Chondrocyte (in vitro differentiated cells): ENCODE measurements around the gene TTLL10. TPM values are rescaled to one million over a fixed set of nuclear protein-coding genes. Genes with fewer than 3 reads are reported as not detected.

Experiments
- DNase-seq: peaks from one replicate; pipeline ENCODE4 v3.0.0; 2021; ENCODE audit warnings: mixed read lengths, low spot score
- H3K27ac Mint-ChIP-seq: one replicate; pipeline ENCODE4 v1.8.0; 2021; ENCODE audit warnings: mild to moderate bottlenecking, moderate library complexity, mixed read lengths; ENCODE audit not compliant: unreplicated experiment
- H3K27me3 Mint-ChIP-seq: 2 replicates; pipeline ENCODE4 v1.8.0; 2021; ENCODE audit warnings: low read depth, mixed read lengths
- H3K36me3 Mint-ChIP-seq: 2 replicates; pipeline ENCODE4 v1.8.0; 2021; ENCODE audit warnings: low read depth, mixed read lengths
- H3K4me1 Mint-ChIP-seq: 2 replicates; pipeline ENCODE4 v1.8.0; 2021; ENCODE audit warnings: low read depth, mild to moderate bottlenecking, mixed read lengths
- H3K4me3 Mint-ChIP-seq: one replicate; pipeline ENCODE4 v1.8.0; 2021; ENCODE audit warnings: mild to moderate bottlenecking, moderate library complexity, mixed read lengths; ENCODE audit not compliant: unreplicated experiment
- H3K9me3 Mint-ChIP-seq: 2 replicates; pipeline ENCODE4 v1.8.0; 2021; ENCODE audit warnings: low read depth, mixed read lengths
- total RNA-seq: library from RNA; stranded (reverse); gene quantifications from 3 replicates; pipeline ENCODE4 v1.2.1, GENCODE V29; 2021
- TF ChIP-seq, protein P1 (sequence below): fragments of 200-600 bp; sonication (generic); IDR thresholded peaks from 2 replicates; pipeline ENCODE4 v1.5.0; 2021; ENCODE audit warnings: antibody characterized with exemption, mild to moderate bottlenecking, moderate library complexity

The TTLL10 gene
- total RNA-seq, 1 donor from 2014 or later, result not detected

DNA sequence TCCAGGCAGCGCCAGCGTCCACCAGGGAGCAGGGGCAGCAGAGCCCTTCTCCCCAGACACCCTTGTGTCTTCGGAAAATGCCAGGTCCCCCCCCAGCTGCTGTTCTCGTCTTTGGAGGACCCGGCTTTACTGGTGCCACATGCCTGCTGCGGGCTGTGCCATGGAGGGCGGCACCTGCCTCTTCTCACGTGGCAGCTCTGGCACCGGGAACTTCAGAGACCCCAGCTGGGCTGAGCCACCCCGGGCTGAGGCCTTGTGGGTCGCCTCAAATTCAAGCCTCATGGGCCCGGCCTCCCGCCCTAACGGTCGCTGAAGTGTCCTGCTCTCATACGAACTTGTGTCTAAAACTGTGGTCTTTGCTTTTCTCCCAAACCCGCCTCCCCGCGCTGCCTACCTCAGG, 30.8 kb upstream of the TTLL10 start:
- DNase-seq, result no peak
- peaks cover 5% of the 10 kb centered on the region for H3K27me3 Mint-ChIP-seq
- no peak overlapping the region for H3K27ac Mint-ChIP-seq
- no peak overlapping the region for H3K4me3 Mint-ChIP-seq
- TF ChIP-seq, protein P1, sequence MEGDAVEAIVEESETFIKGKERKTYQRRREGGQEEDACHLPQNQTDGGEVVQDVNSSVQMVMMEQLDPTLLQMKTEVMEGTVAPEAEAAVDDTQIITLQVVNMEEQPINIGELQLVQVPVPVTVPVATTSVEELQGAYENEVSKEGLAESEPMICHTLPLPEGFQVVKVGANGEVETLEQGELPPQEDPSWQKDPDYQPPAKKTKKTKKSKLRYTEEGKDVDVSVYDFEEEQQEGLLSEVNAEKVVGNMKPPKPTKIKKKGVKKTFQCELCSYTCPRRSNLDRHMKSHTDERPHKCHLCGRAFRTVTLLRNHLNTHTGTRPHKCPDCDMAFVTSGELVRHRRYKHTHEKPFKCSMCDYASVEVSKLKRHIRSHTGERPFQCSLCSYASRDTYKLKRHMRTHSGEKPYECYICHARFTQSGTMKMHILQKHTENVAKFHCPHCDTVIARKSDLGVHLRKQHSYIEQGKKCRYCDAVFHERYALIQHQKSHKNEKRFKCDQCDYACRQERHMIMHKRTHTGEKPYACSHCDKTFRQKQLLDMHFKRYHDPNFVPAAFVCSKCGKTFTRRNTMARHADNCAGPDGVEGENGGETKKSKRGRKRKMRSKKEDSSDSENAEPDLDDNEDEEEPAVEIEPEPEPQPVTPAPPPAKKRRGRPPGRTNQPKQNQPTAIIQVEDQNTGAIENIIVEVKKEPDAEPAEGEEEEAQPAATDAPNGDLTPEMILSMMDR, result no peak
- no peaks in the 10 kb centered on the region for H3K4me1 Mint-ChIP-seq
- H3K36me3 Mint-ChIP-seq, result no peaks in the 10 kb centered on the region
- H3K9me3 Mint-ChIP-seq, result no peaks in the 10 kb centered on the region

DNA sequence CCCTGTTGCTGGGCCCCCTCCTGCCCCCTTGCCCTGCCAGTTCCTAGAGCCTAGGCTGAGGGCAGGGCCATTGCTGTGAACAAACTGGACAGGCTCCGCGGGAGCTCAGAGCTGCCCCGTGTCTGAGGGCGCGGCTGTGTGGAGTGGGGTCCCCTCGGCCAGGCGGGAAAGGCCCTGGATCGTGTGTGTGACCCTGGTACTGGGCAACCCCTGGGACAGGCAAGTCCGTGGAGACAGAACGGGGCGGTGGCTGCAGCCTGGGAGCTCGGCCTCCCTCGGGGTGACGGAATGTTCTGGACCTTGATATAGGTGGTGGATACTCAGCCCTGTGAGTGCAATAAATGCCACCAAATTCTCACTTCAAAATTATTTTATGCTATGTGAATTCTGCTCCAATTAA, 30.0 kb upstream of the TTLL10 start:
- H3K9me3 Mint-ChIP-seq, result no peaks in the 10 kb centered on the region
- TF ChIP-seq, protein P1, result no peak
- H3K27me3 Mint-ChIP-seq, result peaks cover 9% of the 10 kb centered on the region
- DNase-seq, result no peak
- no peaks in the 10 kb centered on the region for H3K4me1 Mint-ChIP-seq
- no peaks in the 10 kb centered on the region for H3K36me3 Mint-ChIP-seq
- H3K4me3 Mint-ChIP-seq, result no peak overlapping the region
- no peak overlapping the region for H3K27ac Mint-ChIP-seq

DNA sequence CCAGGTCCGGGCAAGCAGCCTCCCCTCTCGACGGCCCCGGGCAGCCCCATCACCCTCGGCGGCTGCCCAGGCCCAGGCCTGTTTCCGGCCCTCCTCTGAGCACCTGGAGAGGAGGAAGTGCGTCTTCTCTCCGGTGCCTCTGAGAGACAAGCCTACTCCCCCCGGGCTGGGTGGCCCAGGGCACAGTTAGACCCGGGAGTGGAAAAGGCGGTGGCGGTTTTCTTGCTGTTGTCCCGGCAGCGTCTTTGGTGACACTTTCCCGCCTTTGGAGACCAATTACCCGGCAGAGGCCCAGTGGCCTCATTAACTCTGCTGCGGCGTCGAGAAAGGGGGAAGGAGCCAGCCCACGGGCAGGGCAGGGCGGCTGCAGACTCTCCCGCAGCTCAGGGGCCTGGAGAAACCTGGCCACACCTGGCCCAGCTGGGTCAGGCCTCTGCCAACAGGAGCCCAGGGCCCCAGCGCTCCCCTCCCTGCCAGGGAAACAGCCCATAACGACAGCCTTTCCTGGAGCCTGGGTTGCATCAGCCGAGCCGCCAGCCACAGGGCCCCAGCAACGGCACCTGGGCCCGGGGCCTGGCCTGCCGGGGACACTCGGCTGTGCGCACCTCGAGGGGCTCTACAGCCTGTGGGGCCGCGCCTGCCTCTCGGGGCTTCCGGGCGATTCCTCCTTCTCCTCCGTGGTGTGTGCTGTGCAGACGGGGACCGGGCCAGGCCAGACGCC, 29.4 kb upstream of the TTLL10 start:
- TF ChIP-seq, protein P1, result no peak
- H3K4me3 Mint-ChIP-seq, result no peak overlapping the region

DNA sequence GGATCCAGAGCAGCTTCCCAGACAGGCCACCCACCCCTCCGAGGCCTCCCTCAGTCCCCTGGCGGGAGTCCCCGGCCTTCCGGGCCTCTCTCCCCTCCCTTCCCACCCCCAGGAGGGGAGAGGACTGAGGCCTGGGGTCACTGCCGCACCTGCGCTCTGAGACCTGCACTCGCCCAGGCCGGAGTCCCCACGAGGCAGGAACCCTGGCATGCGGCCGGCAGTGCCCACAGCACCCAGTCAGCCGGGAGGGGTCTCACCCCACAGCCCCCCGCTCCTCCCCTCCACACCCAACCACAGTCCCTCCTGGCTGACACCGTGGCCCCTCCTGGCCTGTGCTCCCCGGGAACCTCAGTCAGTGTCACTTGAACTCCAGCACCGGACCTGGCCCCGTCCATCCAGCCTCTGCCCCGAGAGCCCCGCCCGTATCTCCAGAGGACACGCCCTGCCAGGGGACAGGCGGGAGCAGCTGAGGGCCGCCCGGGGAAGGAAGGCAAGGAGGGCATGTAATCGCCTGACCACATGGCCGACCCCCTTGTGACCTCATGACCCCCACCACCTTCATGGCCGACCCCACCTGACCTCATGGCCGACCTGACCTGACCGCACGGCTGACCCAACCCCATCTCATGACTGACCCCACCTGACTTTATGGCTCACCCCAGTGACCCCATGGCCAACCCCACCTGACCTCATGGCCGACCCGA, 28.7 kb upstream of the TTLL10 start:
- no peaks in the 10 kb centered on the region for H3K9me3 Mint-ChIP-seq
- TF ChIP-seq, protein P1, result no peak
- no peaks in the 10 kb centered on the region for H3K4me1 Mint-ChIP-seq
- no peaks in the 10 kb centered on the region for H3K36me3 Mint-ChIP-seq
- DNase-seq, result no peak
- no peak overlapping the region for H3K4me3 Mint-ChIP-seq
- H3K27me3 Mint-ChIP-seq, result peaks cover 9% of the 10 kb centered on the region
- no peak overlapping the region for H3K27ac Mint-ChIP-seq

More for the DNA sequence above, 29.4 kb upstream of the TTLL10 start:
- H3K27ac Mint-ChIP-seq, result no peak overlapping the region
- no peaks in the 10 kb centered on the region for H3K36me3 Mint-ChIP-seq
- H3K9me3 Mint-ChIP-seq, result no peaks in the 10 kb centered on the region
- no peaks in the 10 kb centered on the region for H3K4me1 Mint-ChIP-seq
- no peak for DNase-seq
- peaks cover 9% of the 10 kb centered on the region for H3K27me3 Mint-ChIP-seq

DNA sequence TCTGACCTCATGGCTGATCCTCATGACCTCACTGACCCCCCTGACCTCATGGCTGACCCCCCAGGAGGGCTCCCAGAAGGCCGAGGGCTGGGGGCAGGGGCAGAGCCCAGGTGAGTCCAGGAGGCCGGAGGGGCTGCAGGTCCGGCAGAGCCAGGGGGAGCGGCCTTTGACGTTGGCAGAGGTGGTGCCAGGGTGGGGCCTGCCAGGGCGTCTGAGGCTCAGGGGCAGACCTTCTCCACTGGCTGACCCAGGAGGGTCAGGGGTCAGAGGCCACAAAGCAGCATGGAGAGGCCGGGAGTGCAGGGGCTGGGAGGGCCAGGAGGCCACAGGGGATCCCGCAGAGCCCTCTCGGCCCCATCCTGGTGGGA, 28.1 kb upstream of the TTLL10 start:
- no peaks in the 10 kb centered on the region for H3K36me3 Mint-ChIP-seq
- DNase-seq, result no peak
- H3K9me3 Mint-ChIP-seq, result no peaks in the 10 kb centered on the region
- H3K27ac Mint-ChIP-seq, result no peak overlapping the region
- H3K4me1 Mint-ChIP-seq, result no peaks in the 10 kb centered on the region
- TF ChIP-seq, protein P1, result no peak
- H3K4me3 Mint-ChIP-seq, result no peak overlapping the region
- peaks cover 9% of the 10 kb centered on the region for H3K27me3 Mint-ChIP-seq
